Measurements from ENCODE around the gene COBL. TPM values are rescaled to one million over a fixed set of nuclear protein-coding genes. Genes with fewer than 3 reads are reported as not detected.

COBL gene
- total RNA-seq, 4 donors from 2014 or later: under 0.01 to 7.7 (median 2.6) TPM

DNA sequence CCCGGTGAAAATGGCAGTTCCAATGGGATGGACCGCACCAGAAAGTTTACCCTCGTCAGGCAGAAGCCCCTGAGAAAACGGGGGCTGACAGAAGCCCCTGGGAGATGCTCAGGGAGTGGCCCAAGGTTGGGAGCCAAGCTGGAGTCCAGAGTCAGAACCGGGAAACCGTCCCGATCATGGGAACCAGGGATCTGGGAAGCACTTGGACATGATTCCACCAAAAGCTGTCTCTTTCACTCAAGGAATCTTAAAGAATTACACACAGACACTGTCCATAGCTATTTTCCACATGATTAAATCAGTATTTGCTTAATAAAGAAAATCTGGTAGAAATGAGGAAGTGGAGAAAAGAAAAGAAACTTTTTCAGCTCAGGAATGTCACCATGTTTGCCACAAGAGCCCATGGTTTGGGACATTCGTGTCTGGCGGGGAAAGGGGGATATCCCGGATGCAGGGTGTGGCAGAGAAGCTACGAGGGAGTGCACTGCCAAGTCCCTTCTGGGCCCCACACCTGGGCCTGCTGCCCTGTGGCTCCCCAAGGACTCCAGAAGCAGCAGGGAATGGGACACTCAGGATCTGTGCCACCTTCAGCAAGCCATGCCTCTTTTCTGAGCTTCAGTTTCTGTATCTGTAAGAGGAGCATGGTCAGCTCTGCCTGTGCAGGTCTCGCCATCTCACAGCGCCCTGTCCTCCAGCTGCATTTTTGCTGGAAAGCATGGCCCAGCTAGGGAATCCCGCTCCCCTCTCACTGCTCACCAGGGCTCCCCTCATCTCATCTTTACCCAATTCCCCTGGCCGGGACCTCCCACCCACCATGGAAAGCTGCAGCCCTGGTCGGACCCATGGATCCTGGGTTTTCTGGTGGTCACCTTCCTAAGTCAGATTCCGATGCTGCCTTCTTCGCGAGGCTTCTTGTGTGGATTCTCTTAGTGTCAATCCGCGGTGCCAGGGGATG lies 308.8 kb downstream of the COBL start:
- no peak for DNase-seq
- no peaks in the 10 kb centered on the region for H3K9me3 ChIP-seq
- no peak overlapping the region for H3K27ac ChIP-seq
- H3K4me3 ChIP-seq: no peak overlapping the region
- H3K36me3 ChIP-seq: no peaks in the 10 kb centered on the region
- H3K27me3 ChIP-seq: no peaks in the 10 kb centered on the region
- no peak for TF ChIP-seq POLR2A (IDR thresholded peaks at IDR 0.05)
- TF ChIP-seq, protein P1, sequence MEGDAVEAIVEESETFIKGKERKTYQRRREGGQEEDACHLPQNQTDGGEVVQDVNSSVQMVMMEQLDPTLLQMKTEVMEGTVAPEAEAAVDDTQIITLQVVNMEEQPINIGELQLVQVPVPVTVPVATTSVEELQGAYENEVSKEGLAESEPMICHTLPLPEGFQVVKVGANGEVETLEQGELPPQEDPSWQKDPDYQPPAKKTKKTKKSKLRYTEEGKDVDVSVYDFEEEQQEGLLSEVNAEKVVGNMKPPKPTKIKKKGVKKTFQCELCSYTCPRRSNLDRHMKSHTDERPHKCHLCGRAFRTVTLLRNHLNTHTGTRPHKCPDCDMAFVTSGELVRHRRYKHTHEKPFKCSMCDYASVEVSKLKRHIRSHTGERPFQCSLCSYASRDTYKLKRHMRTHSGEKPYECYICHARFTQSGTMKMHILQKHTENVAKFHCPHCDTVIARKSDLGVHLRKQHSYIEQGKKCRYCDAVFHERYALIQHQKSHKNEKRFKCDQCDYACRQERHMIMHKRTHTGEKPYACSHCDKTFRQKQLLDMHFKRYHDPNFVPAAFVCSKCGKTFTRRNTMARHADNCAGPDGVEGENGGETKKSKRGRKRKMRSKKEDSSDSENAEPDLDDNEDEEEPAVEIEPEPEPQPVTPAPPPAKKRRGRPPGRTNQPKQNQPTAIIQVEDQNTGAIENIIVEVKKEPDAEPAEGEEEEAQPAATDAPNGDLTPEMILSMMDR (IDR thresholded peaks at IDR 0.05): no peak
- H3K4me1 ChIP-seq: no peaks in the 10 kb centered on the region
- intact Hi-C loops (cut with DNase I; ENCODE audit: low total_unique reads): no loop called here

DNA sequence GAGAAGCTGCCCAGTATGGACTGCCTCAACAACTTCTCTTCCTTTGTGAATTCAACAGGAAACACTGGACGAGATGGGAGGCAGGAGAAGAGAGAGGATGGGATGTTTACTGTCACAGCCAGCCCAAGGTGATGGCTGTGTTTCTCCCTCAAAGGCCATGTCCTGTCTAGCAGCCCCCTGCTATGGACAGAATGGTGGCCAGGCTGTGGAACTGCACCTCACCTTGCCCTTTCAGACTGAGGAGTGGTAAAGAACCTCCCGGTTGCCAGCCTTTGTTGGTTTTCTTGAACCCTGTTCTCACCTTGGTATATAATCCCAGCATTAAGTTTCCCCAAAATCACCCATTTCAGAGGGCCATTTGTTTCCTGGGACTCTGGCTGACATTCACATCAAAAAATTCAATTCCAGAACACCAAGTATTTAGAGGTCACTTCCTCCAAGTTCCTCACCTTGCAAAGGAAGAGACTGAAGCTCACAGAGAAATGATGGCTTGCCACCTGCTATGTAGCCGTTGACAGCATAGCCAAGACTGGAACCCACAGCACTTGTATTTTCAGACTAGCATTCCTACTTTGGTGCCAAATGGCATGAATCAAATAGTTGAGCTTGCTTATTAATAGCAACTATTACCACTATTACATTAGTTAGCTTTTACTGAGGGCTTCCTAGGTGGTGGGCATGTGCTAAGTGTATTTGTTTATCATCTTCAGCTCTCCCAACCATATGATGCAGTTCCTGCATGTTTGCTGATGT lies 309.9 kb downstream of the COBL start:
- Histone ChIP-seq H3K4me1 (no peaks in the 10 kb centered on the region), H3K27me3 (no peaks in the 10 kb centered on the region), H3K36me3 (no peaks in the 10 kb centered on the region), H3K4me3 (no peak overlapping the region), H3K27ac (no peak overlapping the region), H3K9me3 (no peaks in the 10 kb centered on the region)
- TF ChIP-seq POLR2A (IDR thresholded peaks at IDR 0.05): no peak
- TF ChIP-seq, protein P1 (IDR thresholded peaks at IDR 0.05): no peak
- intact Hi-C loops (cut with DNase I; ENCODE audit: low total_unique reads): no loop called here
- DNase-seq: no peak

DNA sequence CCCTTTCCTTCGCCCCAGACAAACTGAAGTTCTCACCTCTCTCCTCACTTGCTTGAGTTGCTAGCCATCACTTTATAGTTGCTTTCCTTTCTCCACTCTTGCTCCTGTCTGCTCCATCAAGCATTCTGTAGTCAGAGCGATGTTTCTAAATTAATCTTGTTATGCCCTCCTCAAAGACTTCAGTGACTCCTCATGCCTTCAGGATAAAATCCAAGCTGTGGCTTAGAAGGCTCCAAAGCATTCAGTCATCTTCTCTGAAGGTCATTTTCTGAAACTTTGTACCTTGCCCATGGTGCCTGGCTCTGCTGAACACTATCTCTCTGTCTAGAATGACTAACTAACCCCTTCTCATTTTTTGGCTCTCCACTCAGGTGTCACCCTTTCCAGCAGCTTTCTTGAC lies 311.5 kb downstream of the COBL start:
- Histone ChIP-seq H3K4me1 (no peaks in the 10 kb centered on the region), H3K27me3 (no peaks in the 10 kb centered on the region), H3K27ac (no peak overlapping the region), H3K4me3 (no peak overlapping the region), H3K9me3 (no peaks in the 10 kb centered on the region), H3K36me3 (no peaks in the 10 kb centered on the region)
- intact Hi-C loops (cut with DNase I; ENCODE audit: low total_unique reads): no loop called here
- TF ChIP-seq, protein P1 (IDR thresholded peaks at IDR 0.05): no peak
- no peak for TF ChIP-seq POLR2A (IDR thresholded peaks at IDR 0.05)
- DNase-seq: no peak

DNA sequence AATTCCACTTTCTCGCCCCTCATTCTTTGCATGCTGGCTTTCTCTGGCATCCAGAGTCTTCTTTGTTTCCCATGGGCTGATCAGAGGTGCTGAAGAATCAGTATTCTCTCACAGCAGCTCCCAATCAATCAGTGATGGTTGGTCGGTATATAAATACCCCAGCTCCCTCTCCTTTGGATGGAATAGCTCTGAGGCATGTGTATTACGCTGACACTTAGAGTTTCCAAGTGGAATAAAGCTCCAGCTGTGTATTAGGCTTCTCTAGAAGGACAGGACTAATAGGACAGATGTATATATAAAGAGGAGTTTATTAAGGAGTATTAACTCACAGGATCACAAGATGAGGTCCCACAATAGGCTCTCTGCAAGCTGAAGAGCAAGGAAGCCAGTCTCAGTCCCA lies 315.7 kb downstream of the COBL start:
- H3K36me3 ChIP-seq: no peaks in the 10 kb centered on the region
- TF ChIP-seq, protein P1 (IDR thresholded peaks at IDR 0.05): no peak
- TF ChIP-seq POLR2A (IDR thresholded peaks at IDR 0.05): no peak
- no peak overlapping the region for H3K4me3 ChIP-seq
- H3K27me3 ChIP-seq: no peaks in the 10 kb centered on the region
- no peak for DNase-seq
- no peaks in the 10 kb centered on the region for H3K4me1 ChIP-seq
- H3K9me3 ChIP-seq: no peaks in the 10 kb centered on the region
- no peak overlapping the region for H3K27ac ChIP-seq
- intact Hi-C loops (cut with DNase I; ENCODE audit: low total_unique reads): no loop called here

All from uterus (tissue), 4 donors.